Activated CD4-positive, alpha-beta T cell treated with anti-CD3 and anti-CD28 coated beads, Interleukin-2, amount 10 ng/mL, durations not matched to agents 7 days and 5 days (primary cell): ENCODE data around the gene NARS2. TPM values are rescaled to one million over a fixed set of nuclear protein-coding genes. Genes with fewer than 3 reads are reported as not detected.
A peak's percentile ranks its signal among the peaks of the same experiment; 100 is the strongest.
"Not testable (repeated sequence)": the region's sequence is repeated elsewhere in the genome, so short reads cannot be mapped to it uniquely, and the experiment has no call there.

Experiments used
- CTCF ChIA-PET: fragments of 350-600 bp; sonication (Branson Sonifier 250); formaldehyde crosslinking; loops from one replicate; lab custom pipeline; 2021; ENCODE audit warnings: antibody characterized with exemption; lab: Charles Lee
- POLR2A ChIA-PET: fragments of 350-600 bp; sonication (Branson Sonifier 250); formaldehyde crosslinking; loops from one replicate; lab custom pipeline; 2021; ENCODE audit warnings: antibody characterized with exemption; lab: Charles Lee
- DNase-seq: peaks from one replicate; pipeline ENCODE4 v3.0.0-alpha.2; 2020
- H3K27ac Mint-ChIP-seq: one replicate; pipeline ENCODE4 v1.8.0; 2021; ENCODE audit warnings: mild to moderate bottlenecking, moderate library complexity, mixed read lengths
- H3K27me3 Mint-ChIP-seq: one replicate; pipeline ENCODE4 v1.8.0; 2021; ENCODE audit warnings: mixed read lengths
- H3K36me3 Mint-ChIP-seq: one replicate; pipeline ENCODE4 v1.8.0; 2021; ENCODE audit warnings: low read depth, mixed read lengths
- H3K4me1 Mint-ChIP-seq: one replicate; pipeline ENCODE4 v1.8.0; 2021; ENCODE audit warnings: mixed read lengths
- H3K4me3 Mint-ChIP-seq: one replicate; pipeline ENCODE4 v1.8.0; 2021; ENCODE audit warnings: mild to moderate bottlenecking, moderate library complexity, mixed read lengths
- H3K9me3 Mint-ChIP-seq: one replicate; pipeline ENCODE4 v1.8.0; 2021; ENCODE audit warnings: mixed read lengths
- total RNA-seq, 2 experiments: library from RNA; stranded (reverse); gene quantifications; one replicate each; pipeline ENCODE4 v1.2.3, GENCODE V29; 2021

Gene NARS2
- total RNA-seq, 2 experiments from 2014 or later: 13.2 to 14.3 TPM

- no peak for DNase-seq
- Mint-ChIP-seq H3K9me3 (no peaks in the 10 kb centered on the region), H3K27ac (no peak overlapping the region), H3K27me3 (no peaks in the 10 kb centered on the region), H3K4me3 (no peak overlapping the region), H3K36me3 (peaks cover 9% of the 10 kb centered on the region), H3K4me1 (peaks cover 2% of the 10 kb centered on the region)
- POLR2A ChIA-PET: no interaction called here
- CTCF ChIA-PET: interaction anchor here (1.1 to 1.3 kb wide), 2 partner anchors 31 to 33 kb away, joined by 3 read pairs; no protein-coding TSS in a partner anchor
Observed at GRCh38 chr11:78532991-78533390, 41.7 kb downstream of the NARS2 start.

DNA sequence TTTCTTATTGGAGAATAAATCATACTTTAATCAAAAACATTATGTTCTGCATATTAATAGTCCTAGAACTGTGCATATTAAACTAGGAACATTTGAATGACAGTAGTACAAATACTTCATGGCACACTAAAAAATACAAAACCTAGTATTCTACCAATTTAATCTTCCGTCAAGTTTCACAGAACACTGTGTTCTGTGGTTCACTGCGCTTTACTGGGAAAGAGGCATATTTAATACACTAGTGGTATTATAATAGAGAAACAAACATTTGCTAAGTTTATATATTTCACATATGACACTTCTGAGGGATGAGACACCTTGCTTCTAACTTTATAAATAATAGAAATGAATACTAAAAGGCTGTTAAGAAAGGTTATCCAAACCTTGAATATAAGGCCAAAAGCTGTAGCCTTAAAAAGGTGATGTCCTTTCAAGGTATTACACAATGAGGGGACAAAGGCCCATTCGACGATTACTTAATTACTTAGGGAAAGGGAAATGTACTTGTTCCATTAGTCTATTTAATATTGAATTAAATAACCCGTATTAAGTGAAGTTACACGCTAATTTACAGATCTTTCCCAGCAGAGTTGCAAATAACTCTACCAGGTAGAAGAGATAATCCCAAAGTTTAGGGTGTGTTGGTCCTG is 48.0 kb downstream of the NARS2 start:
- Mint-ChIP-seq H3K36me3 (peaks cover 16% of the 10 kb centered on the region), H3K9me3 (peaks cover 2% of the 10 kb centered on the region), H3K4me3 (no peak overlapping the region), H3K4me1 (no peaks in the 10 kb centered on the region), H3K27me3 (no peaks in the 10 kb centered on the region), H3K27ac (no peak overlapping the region)
- POLR2A ChIA-PET: no interaction called here
- CTCF ChIA-PET: no interaction called here
- DNase-seq: no peak

GRCh38 chr11:78525720-78526119 is 48.9 kb downstream of the NARS2 start:
- Mint-ChIP-seq H3K4me1 (no peaks in the 10 kb centered on the region), H3K4me3 (no peak overlapping the region), H3K27me3 (no peaks in the 10 kb centered on the region), H3K27ac (no peak overlapping the region), H3K36me3 (peaks cover 16% of the 10 kb centered on the region), H3K9me3 (peaks cover 2% of the 10 kb centered on the region)
- CTCF ChIA-PET: no interaction called here
- no peak for DNase-seq
- POLR2A ChIA-PET: no interaction called here

GRCh38 chr11:78520230-78520629 is 54.4 kb downstream of the NARS2 start:
- no peaks in the 10 kb centered on the region for H3K27me3 Mint-ChIP-seq
- no peak overlapping the region for H3K27ac Mint-ChIP-seq
- H3K4me1 Mint-ChIP-seq: no peaks in the 10 kb centered on the region
- no peak for DNase-seq
- POLR2A ChIA-PET: interaction anchor here (0.7 kb wide), 1 partner anchor 9 kb away, joined by 7 read pairs; no protein-coding TSS in a partner anchor
- peaks cover 10% of the 10 kb centered on the region for H3K36me3 Mint-ChIP-seq
- CTCF ChIA-PET: interaction anchor here (0.7 to 0.9 kb wide), 2 partner anchors 29 to 237 kb away, joined by 3 to 4 read pairs; no protein-coding TSS in a partner anchor
- peaks cover 2% of the 10 kb centered on the region for H3K9me3 Mint-ChIP-seq
- no peak overlapping the region for H3K4me3 Mint-ChIP-seq

GRCh38 chr11:78516281-78516680 is 58.4 kb downstream of the NARS2 start:
- CTCF ChIA-PET: interaction anchor here (1.4 kb wide), 1 partner anchor 13 kb away, joined by 4 read pairs; no protein-coding TSS in a partner anchor
- Mint-ChIP-seq H3K9me3 (no peaks in the 10 kb centered on the region), H3K27ac (no peak overlapping the region), H3K36me3 (peaks cover 5% of the 10 kb centered on the region), H3K27me3 (no peaks in the 10 kb centered on the region), H3K4me1 (no peaks in the 10 kb centered on the region), H3K4me3 (no peak overlapping the region)
- POLR2A ChIA-PET: no interaction called here
- DNase-seq: no peak

GRCh38 chr11:78514922-78515502 is 59.7 kb downstream of the NARS2 start:
- POLR2A ChIA-PET: no interaction called here
- CTCF ChIA-PET: interaction anchor here (0.7 to 1.4 kb wide), 3 partner anchors 12 to 223 kb away, joined by 3 to 4 read pairs (median 3); no protein-coding TSS in a partner anchor
- Mint-ChIP-seq H3K36me3 (peaks cover 13% of the 10 kb centered on the region), H3K27me3 (no peaks in the 10 kb centered on the region), H3K9me3 (peaks cover 8% of the 10 kb centered on the region), H3K4me3 (no peak overlapping the region), H3K27ac (no peak overlapping the region), H3K4me1 (no peaks in the 10 kb centered on the region)
- no peak for DNase-seq

DNA sequence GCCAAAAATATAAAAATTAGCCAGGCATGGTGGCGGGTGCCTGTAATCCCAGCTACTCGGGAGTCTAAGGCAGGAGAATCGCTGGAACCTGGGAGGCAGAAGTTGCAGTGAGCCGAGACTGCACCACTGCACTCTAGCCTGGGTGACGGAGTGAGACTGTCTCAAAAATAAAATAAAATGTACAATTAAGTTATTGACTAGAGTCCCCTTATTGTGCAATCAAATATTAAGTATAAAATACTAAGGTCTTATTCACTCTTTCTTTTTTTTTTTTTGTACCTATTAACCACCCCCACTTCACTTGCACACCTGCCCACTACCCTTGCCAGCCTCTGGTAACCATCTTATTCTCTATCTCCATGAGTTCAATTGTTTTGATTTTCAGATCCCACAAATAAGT is 61.6 kb downstream of the NARS2 start:
- H3K9me3 Mint-ChIP-seq, H3K4me3 Mint-ChIP-seq, POLR2A ChIA-PET, CTCF ChIA-PET, DNase-seq, H3K4me1 Mint-ChIP-seq, H3K27me3 Mint-ChIP-seq: not testable (repeated sequence)
- Mint-ChIP-seq H3K36me3 (peaks cover 21% of the 10 kb centered on the region), H3K27ac (peak overlapping the region; percentile 72)

DNA sequence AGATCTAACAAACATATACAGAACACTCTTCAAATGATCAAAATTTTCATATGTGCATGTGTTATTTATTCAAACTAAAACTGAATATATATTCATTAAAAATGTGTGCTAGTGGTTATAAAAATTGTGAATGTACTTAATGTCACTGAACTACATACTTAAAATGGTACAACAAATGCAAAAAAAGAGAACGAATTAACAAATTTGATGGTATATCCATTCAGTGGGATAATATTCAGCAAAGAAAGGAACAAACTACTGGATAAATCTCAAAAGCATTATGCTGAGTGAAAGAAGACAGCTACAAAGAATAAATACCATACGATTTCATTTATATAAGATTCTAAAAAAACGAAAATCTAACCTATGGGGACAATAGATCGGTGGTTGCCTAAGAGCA is 64.1 kb downstream of the NARS2 start:
- no peak overlapping the region for H3K4me3 Mint-ChIP-seq
- peaks cover 12% of the 10 kb centered on the region for H3K9me3 Mint-ChIP-seq
- CTCF ChIA-PET: no interaction called here
- peaks cover 21% of the 10 kb centered on the region for H3K36me3 Mint-ChIP-seq
- H3K27ac Mint-ChIP-seq: no peak overlapping the region
- H3K27me3 Mint-ChIP-seq: no peaks in the 10 kb centered on the region
- H3K4me1 Mint-ChIP-seq: peaks cover 4% of the 10 kb centered on the region
- POLR2A ChIA-PET: no interaction called here
- DNase-seq: no peak

- no peak for DNase-seq
- ChIA-PET CTCF (interaction anchor here (0.6 to 0.7 kb wide), 3 partner anchors 51 to 132 kb away, joined by 3 to 5 read pairs (median 4); no protein-coding TSS in a partner anchor), POLR2A (no interaction called here)
- H3K4me1 Mint-ChIP-seq: peaks cover 7% of the 10 kb centered on the region
- H3K36me3 Mint-ChIP-seq: peaks cover 21% of the 10 kb centered on the region
- H3K4me3 Mint-ChIP-seq: no peak overlapping the region
- H3K27me3 Mint-ChIP-seq: no peaks in the 10 kb centered on the region
- peaks cover 12% of the 10 kb centered on the region for H3K9me3 Mint-ChIP-seq
- H3K27ac Mint-ChIP-seq: no peak overlapping the region
Observed at GRCh38 chr11:78510025-78510596, 64.6 kb downstream of the NARS2 start.

GRCh38 chr11:78504708-78505107 is 70.0 kb downstream of the NARS2 start:
- no peak overlapping the region for H3K27ac Mint-ChIP-seq
- no peaks in the 10 kb centered on the region for H3K27me3 Mint-ChIP-seq
- no peak for DNase-seq
- H3K9me3 Mint-ChIP-seq: peaks cover 6% of the 10 kb centered on the region
- H3K36me3 Mint-ChIP-seq: peaks cover 12% of the 10 kb centered on the region
- POLR2A ChIA-PET: no interaction called here
- CTCF ChIA-PET: interaction anchor here (1.1 kb wide), 1 partner anchor 71 kb away, joined by 3 read pairs; no protein-coding TSS in a partner anchor
- H3K4me1 Mint-ChIP-seq: peaks cover 32% of the 10 kb centered on the region
- H3K4me3 Mint-ChIP-seq: no peak overlapping the region

DNA sequence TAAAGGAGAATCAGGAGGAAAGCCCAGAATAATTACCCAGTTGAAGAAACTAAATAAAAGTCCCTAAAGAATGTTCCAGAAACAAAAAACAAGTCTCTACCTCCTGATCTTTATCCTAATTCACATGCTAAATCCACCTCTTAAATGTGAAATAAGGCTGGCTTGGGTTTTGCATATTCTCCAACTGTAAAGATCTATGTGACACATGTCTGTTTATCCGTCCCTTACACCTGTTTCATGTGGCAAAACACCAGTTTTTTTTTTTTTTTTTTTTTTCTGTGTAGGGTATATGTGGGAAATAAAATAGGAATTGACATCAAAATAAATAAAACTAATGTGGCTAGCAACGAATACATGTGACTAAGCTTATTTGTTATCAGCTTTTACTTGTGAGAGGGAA is 70.5 kb downstream of the NARS2 start:
- Mint-ChIP-seq H3K27me3 (no peaks in the 10 kb centered on the region), H3K4me1 (peaks cover 32% of the 10 kb centered on the region), H3K27ac (no peak overlapping the region), H3K9me3 (peaks cover 6% of the 10 kb centered on the region), H3K4me3 (no peak overlapping the region), H3K36me3 (peaks cover 8% of the 10 kb centered on the region)
- POLR2A ChIA-PET: no interaction called here
- CTCF ChIA-PET: interaction anchor here (1.1 kb wide), 1 partner anchor 71 kb away, joined by 3 read pairs; no protein-coding TSS in a partner anchor
- DNase-seq: no peak

DNA sequence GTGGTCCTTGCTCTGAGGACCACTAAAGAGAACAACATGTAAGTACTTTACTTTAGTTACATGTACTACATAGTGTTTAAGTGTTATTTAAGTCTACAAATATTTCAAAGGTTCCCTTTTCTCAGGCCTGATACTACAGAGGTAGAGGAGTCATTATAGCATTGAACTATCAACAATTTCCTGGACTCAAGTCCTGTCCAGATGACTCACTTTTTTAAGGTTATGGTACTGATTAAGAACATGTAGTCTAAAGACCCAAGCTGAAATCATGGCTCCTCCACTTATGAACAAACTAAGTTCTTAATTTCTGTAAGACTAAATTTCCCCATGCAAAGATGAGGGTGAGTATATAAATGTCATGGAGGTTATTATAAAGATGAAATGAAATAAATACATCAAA is 74.7 kb downstream of the NARS2 start:
- Mint-ChIP-seq H3K27me3 (no peaks in the 10 kb centered on the region), H3K9me3 (peaks cover 2% of the 10 kb centered on the region), H3K4me1 (peaks cover 24% of the 10 kb centered on the region), H3K36me3 (peaks cover 4% of the 10 kb centered on the region), H3K4me3 (no peak overlapping the region), H3K27ac (no peak overlapping the region)
- POLR2A ChIA-PET: no interaction called here
- no peak for DNase-seq
- CTCF ChIA-PET: interaction anchor here (0.6 to 1.4 kb wide), 2 partner anchors 34 to 64 kb away, joined by 3 read pairs; no protein-coding TSS in a partner anchor

DNA sequence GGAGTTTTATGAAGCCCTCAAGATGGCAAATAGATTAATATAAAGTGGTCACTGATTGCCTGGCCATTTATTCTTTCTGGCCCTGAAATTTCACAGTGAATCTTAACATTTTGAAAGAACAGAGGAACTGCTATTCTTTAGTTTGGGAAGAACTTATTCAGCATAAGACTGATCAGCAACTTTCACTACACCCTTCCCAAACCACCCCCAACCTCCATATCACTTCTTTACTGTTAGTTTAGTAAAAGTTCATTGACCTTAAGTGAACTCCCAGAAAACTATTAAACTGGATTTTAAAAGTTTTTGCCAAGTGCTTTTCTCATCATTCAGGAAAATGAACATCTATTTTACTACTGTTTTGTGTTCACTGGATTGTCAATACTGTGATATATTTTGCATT is 77.4 kb downstream of the NARS2 start:
- Mint-ChIP-seq H3K9me3 (peaks cover 2% of the 10 kb centered on the region), H3K36me3 (peaks cover 3% of the 10 kb centered on the region), H3K27ac (no peak overlapping the region), H3K27me3 (no peaks in the 10 kb centered on the region), H3K4me1 (peaks cover 7% of the 10 kb centered on the region), H3K4me3 (no peak overlapping the region)
- ChIA-PET CTCF (interaction anchor here (0.6 to 1.4 kb wide), 2 partner anchors 17 to 33 kb away, joined by 3 to 4 read pairs; no protein-coding TSS in a partner anchor), POLR2A (no interaction called here)
- DNase-seq: no peak
